Fibroblast of pulmonary artery (primary cell): ENCODE results near the gene PUS1.
"Not testable (repeated sequence)": the region's sequence is repeated elsewhere in the genome, so short reads cannot be mapped to it uniquely, and the experiment has no call there.

ENCODE experiments used
- DNase-seq: peaks from one replicate; pipeline ENCODE4 v3.0.0-alpha.2; 2010; ENCODE audit warnings: low read depth
- H3K4me3 ChIP-seq: replicated peaks from 2 replicates; pipeline ENCODE4 v1.5.1; 2011; ENCODE audit warnings: low read depth, mild to moderate bottlenecking, control low read depth, low read length, moderate library complexity
- TF ChIP-seq, protein P1 (sequence below): IDR thresholded peaks from 2 replicates; pipeline ENCODE4 v1.5.1; 2011; ENCODE audit warnings: mild to moderate bottlenecking, control low read depth, low read length, inconsistent platforms; ENCODE audit errors: missing control alignments

Gene PUS1

DNA sequence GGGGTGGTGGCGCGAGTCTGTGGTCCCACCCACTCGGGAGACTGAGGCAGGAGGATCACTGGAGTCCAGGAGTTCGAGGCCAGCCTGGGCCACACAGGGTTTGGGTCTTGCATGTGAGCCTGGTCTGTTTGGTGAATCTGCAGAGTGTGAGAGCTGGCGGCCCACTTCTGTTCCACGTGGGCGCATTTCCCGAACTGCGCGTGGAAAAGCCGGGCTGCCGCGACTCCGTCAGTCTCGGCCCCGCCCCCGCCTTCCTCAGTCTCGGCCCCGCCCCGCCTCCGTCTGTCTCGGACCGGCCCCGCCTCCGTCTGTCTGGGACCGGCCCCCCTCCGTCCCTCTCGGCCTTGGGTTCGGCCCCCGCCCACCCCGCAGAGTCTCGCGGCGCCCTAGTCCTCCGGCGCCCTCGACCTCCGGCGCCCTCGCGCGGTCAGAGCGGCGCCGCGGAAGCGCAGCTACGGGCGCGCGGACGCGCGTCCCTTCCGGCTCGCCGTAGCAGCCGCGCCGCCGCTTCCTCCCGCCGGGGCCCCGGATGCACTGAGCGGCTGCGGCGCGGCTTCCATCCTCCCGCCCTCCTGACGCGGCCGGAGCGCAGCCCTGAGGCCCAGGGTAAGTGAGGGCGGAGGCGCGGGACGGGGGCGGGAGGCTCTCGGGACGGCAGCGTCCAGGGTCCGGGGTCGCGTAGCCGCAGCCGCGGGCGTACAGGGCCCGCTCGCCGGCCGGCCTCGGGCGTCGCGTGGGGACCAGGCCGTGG lies 20.5 kb downstream of the PUS1 start, which contains the start of gene EP400:
Gene EP400 (plus strand): TSS at position 512 of the 751 bp plus-strand sequence. CDS start 10,678 bp downstream, outside the sequence.
- peak within 1 kb of the TSS; percentile 81 for H3K4me3 ChIP-seq
- peak; percentile 94 for DNase-seq
- TF ChIP-seq, protein P1, sequence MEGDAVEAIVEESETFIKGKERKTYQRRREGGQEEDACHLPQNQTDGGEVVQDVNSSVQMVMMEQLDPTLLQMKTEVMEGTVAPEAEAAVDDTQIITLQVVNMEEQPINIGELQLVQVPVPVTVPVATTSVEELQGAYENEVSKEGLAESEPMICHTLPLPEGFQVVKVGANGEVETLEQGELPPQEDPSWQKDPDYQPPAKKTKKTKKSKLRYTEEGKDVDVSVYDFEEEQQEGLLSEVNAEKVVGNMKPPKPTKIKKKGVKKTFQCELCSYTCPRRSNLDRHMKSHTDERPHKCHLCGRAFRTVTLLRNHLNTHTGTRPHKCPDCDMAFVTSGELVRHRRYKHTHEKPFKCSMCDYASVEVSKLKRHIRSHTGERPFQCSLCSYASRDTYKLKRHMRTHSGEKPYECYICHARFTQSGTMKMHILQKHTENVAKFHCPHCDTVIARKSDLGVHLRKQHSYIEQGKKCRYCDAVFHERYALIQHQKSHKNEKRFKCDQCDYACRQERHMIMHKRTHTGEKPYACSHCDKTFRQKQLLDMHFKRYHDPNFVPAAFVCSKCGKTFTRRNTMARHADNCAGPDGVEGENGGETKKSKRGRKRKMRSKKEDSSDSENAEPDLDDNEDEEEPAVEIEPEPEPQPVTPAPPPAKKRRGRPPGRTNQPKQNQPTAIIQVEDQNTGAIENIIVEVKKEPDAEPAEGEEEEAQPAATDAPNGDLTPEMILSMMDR, result no peak

DNA sequence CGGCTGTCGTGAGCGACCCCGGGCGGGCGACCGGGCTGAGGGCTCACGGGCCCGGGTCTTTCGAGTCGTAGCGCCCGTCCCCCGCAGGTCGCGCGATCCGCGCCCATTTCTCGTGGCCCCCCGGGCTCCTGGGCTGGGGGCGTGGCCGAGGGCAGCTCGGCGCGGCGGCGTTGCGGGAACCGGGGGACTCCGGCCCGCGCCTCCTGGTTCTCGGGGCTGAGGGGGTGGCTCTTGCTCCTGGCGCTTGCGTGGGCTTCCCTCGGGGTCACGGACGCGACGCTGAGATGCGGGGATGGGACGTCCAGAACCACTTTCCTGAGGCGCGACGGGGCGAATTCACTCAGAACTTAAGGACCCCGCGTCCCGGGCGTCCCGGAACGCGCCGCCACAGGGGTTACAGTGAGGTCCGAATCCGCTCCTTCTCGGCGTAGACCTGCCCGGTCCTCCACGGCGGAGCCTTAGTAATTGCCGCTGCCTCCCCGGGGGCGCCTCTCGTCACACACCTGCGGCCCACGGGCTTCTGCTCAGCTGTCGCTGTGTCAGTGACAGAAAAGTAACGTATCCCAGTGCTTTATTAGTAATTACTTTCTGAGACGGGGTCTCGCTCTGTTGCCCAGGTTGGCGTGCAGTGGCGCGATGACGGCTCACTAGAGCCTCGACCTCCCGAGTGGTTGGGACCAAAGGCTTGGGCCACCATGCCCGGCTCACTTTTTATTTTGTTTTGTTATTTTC lies 21.3 kb downstream of the PUS1 start:
- TF ChIP-seq, protein P1, result no peak
- no peak for DNase-seq
- H3K4me3 ChIP-seq, result peak overlapping the region; percentile 81

DNA sequence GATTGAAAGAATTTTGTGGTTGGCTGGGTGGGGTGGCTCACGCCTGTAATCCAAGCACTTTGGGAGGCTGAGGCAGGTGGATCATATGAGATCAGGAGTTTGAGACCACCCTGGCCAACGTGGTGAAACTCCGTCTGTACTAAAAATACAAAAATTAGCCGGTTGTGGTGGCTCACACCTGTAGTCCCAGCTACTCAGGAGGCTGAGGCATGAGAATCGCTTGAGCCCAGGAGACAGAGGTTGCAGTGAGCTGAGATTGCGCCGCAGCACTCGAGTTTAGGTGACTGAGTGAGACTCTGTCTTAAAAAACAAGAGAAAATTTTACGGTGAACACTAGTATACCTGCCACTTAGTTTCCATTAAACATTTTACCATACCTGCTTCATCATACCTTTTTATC lies 24.7 kb downstream of the PUS1 start:
- DNase-seq, H3K4me3 ChIP-seq: not testable (repeated sequence)

DNA sequence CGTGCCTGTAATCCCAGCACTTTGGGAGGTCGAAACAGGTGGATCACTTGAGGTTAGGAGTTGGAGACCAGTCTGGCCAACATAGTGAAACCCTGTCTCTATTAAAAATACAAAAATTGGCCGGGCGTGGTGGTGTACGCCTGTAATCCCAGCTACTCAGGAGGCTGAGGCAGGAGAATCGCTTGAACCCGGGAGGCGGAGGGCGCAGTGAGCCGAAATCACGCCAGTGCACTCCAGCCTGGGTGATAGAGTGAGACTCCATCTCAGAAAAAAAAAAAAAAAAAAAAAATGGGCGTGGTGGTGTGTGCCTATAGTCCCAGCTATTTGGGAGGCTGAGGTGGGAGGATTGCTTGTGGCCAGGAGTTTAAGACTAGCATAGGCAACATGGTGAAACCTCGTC lies 25.4 kb downstream of the PUS1 start:
- DNase-seq, H3K4me3 ChIP-seq: not testable (repeated sequence)

DNA sequence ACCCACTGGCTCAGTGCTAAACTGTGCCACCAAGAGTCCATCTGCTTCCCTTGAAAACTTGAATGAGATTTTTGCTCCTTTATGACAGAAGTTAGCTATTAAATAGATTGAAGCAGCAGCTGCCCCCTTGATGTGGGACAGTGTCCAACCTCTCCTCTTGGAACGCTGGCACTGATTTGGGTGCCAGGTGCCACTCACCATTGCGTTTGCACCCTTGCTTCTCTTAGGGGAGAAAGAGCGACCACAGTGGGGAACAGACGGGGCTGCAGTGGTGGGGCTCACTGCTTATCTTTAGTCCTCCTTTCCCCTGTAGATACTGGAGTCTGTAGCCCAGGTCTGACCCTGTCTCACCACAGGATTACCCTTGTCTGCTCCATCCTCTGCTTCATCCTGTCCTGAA lies 30.0 kb downstream of the PUS1 start:
- TF ChIP-seq, protein P1, result no peak
- DNase-seq, result no peak
- no peak overlapping the region for H3K4me3 ChIP-seq

DNA sequence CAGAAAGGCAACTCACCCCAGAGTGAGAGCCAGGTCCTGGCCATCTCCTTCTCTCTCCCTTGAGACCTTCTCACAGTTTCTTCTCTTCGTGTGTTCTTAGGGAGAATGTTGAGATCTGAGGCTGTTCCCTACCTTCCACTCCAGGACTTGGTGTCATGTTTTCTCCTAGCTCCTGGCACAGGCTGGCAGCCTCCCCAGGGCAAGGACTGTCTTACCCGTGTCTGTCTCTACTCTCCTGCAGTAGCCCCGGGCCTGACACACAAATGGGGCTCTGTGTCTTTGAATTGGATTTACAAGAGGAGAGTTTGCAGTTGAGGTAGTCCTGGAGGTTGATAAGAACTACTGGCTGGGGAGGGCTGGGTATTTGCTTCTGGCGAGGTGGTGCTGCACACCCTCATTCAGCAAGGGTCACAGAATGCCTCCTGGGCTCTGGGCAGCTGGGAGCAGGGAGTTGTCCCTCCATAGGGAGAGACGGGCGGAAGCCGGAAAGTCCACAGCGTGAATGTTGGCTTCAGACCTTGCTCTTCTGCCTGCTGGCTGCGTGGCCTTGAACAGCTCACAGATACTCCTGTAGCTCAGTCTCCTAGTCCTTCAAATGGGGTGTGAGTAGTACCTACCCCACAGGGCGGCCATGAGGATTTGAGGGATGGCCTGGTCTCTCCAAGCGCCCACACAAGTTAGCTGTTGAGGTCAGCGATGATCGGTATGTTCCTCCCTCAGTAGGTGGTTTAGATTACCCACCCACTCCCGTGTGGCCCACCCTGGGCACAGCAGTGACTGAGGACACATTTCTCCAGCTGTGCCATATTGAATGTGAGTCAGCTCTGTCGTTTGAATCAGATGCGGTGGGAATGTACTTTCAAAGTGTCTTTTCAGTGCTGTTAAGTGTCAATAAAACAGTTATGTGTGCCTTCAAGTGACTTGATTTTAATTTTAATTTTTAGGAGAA lies 30.8 kb downstream of the PUS1 start:
- H3K4me3 ChIP-seq, result no peak overlapping the region
- TF ChIP-seq, protein P1, result no peak
- no peak for DNase-seq

DNA sequence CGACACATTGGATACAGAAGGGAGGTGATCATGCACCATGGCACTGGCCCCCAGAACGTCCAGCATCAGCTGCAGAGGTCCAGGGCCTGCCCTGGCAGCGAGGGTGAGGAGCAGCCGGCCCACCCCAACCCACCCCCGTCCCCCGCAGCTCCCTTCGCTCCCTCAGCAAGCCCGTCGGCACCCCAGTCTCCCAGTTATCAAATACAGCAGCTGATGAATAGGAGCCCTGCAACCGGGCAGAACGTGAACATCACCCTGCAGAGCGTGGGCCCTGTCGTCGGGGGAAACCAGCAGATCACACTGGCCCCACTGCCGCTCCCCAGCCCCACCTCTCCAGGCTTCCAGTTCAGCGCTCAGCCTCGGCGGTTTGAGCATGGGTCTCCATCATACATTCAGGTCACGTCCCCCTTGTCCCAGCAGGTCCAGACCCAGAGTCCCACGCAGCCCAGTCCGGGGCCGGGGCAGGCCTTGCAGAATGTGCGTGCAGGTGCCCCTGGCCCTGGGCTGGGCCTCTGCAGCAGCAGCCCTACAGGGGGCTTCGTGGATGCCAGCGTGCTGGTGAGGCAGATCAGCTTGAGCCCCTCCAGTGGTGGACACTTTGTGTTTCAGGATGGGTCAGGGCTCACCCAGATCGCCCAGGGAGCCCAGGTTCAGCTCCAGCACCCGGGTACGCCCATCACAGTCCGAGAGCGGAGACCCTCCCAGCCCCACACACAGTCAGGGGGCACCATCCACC lies 31.7 kb downstream of the PUS1 start:
- not testable (repeated sequence) for H3K4me3 ChIP-seq, DNase-seq

DNA sequence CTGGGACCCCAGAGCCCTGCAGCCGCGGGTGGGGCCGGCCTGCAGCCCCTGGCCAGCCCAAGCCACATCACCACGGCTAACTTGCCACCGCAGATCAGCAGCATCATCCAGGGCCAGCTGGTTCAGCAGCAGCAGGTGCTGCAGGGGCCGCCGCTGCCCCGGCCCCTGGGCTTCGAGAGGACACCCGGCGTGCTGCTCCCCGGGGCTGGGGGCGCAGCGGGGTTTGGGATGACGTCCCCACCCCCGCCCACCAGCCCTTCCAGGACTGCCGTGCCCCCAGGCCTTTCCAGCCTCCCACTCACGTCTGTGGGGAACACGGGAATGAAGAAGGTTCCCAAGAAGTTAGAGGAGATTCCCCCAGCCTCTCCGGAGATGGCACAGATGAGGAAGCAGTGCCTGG lies 32.3 kb downstream of the PUS1 start:
- not testable (repeated sequence) for H3K4me3 ChIP-seq

More for the DNA sequence above, 32.3 kb downstream of the PUS1 start:
- not testable (repeated sequence) for DNase-seq
